Right lobe of liver (tissue), 4 donors: ENCODE results near the gene KCNK13.

Source experiments
- CTCF ChIP-seq, 4 donors: fragments of 200-600 bp in 3 of 4; fragments of 450-650 bp in 1 of 4; IDR thresholded peaks; one replicate each; pipeline versions ENCODE4 v1.5.1 to v1.8.0; 2016 to 2022; ENCODE audit warnings: antibody characterized with exemption in 4 of 4, mild to moderate bottlenecking in 2 of 4
- POLR2A ChIP-seq: fragments of 450-650 bp; IDR thresholded peaks from one replicate; pipeline ENCODE4 v1.6.1; 2017; ENCODE audit warnings: antibody characterized with exemption, mild to moderate bottlenecking
- donor health status: DM: no; HTN: no; CAD: no.
- donor health status: DM: no; HTN: no; CAD: no.
- donor health status: DM: no; HTN: yes; CAD: no.

GRCh38 chr14:90228478-90228877 is 166.7 kb downstream of the KCNK13 start:
- TF ChIP-seq CTCF (IDR thresholded peaks at IDR 0.05) (no peak), POLR2A (no peak)
